ENCODE results near the gene INTS4.
"Not testable (repeated sequence)": the region's sequence is repeated elsewhere in the genome, so short reads cannot be mapped to it uniquely, and the experiment has no call there.

Gene INTS4

DNA sequence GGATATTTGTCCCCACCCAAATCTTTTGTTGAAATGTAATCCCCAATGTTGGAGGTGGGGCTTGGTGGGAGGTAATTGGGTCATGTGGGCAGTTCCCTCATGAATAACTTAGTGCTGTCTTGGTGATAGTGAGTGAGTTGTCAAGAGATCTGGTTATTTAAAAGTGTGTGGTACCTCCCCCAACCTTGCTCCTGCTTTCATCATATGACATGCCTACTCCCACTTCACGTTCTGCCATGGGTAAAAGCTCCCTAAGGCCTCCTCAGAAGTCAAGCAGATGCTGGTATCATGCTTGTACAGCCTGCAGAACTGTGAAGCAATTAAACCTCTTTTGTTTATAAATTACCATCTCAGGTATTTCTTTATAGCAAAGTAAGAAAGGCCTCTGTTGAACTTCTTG lies 143.0 kb downstream of the INTS4 start:
- H3K79me2 ChIP-seq (ENCODE audit: insufficient read depth, low read length) = no peaks in the 10 kb centered on the region
- no peaks in the 10 kb centered on the region for H3K27me3 ChIP-seq (ENCODE audit: insufficient read depth, low read length, poor library complexity, severe bottlenecking)
- H3K4me3 ChIP-seq (ENCODE audit: low read length, poor library complexity, severe bottlenecking) = no peak overlapping the region
- H2AFZ ChIP-seq (ENCODE audit: low read length) = no peak overlapping the region
- H4K20me1 ChIP-seq (ENCODE audit: insufficient read depth, low read length, poor library complexity, severe bottlenecking) = no peaks in the 10 kb centered on the region
- peaks cover under 1% of the 10 kb centered on the region; the same call in 1 of the 2 replicates for H3K36me3 ChIP-seq (ENCODE audit: insufficient read depth, low read length)
- no peaks in the 10 kb centered on the region for H3K9me2 ChIP-seq (replicated peaks; ENCODE audit: low read depth, low read length)
- no peak overlapping the region for H3K4me2 ChIP-seq (ENCODE audit: low read depth, low read length, poor library complexity, severe bottlenecking)
- no peak overlapping the region for H3K9ac ChIP-seq (ENCODE audit: low read depth, low read length, poor library complexity, severe bottlenecking)
- no peak for TF ChIP-seq EZH2phosphoT487 (IDR thresholded peaks at IDR 0.05; ENCODE audit: borderline replicate concordance)
- TF ChIP-seq, protein P1, sequence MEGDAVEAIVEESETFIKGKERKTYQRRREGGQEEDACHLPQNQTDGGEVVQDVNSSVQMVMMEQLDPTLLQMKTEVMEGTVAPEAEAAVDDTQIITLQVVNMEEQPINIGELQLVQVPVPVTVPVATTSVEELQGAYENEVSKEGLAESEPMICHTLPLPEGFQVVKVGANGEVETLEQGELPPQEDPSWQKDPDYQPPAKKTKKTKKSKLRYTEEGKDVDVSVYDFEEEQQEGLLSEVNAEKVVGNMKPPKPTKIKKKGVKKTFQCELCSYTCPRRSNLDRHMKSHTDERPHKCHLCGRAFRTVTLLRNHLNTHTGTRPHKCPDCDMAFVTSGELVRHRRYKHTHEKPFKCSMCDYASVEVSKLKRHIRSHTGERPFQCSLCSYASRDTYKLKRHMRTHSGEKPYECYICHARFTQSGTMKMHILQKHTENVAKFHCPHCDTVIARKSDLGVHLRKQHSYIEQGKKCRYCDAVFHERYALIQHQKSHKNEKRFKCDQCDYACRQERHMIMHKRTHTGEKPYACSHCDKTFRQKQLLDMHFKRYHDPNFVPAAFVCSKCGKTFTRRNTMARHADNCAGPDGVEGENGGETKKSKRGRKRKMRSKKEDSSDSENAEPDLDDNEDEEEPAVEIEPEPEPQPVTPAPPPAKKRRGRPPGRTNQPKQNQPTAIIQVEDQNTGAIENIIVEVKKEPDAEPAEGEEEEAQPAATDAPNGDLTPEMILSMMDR (conservative IDR thresholded peaks at IDR 0.05; ENCODE audit: low read length) = no peak
- H3K9me3 ChIP-seq (ENCODE audit: insufficient read depth, low read depth, low read length) = peaks cover 20% of the 10 kb centered on the region; the same call in 1 of the 2 replicates
- H3K4me1 ChIP-seq (ENCODE audit: insufficient read depth, low read length, poor library complexity, severe bottlenecking) = no peaks in the 10 kb centered on the region
- H3F3A ChIP-seq (ENCODE audit: low read depth) = no peaks in the 10 kb centered on the region

DNA sequence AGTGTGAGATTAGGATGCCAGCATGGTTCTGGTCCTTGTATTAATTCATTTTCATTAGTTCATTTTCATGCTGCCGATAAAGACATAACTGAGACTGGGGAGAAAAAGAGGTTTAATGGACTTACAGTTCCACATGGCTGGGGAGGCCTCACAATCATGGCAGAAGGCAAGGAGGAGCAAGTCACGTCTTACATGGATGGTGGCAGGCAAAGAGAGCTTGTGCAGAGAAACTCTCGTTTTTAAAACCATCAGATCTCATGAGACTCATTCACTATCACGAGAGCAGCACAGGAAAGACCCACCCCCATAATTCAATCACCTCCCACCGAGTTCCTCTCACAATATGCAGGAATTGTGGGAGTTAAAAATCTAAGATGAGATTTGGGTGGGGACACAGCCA lies 150.8 kb downstream of the INTS4 start:
- H3K79me2 ChIP-seq (ENCODE audit: insufficient read depth, low read length); H3K9me2 ChIP-seq (replicated peaks; ENCODE audit: low read depth, low read length); H4K20me1 ChIP-seq (ENCODE audit: insufficient read depth, low read length, poor library complexity, severe bottlenecking); H3K9me3 ChIP-seq (ENCODE audit: insufficient read depth, low read depth, low read length); H3F3A ChIP-seq (ENCODE audit: low read depth); H3K9ac ChIP-seq (ENCODE audit: low read depth, low read length, poor library complexity, severe bottlenecking); H3K4me1 ChIP-seq (ENCODE audit: insufficient read depth, low read length, poor library complexity, severe bottlenecking); H3K27me3 ChIP-seq (ENCODE audit: insufficient read depth, low read length, poor library complexity, severe bottlenecking); H3K36me3 ChIP-seq (ENCODE audit: insufficient read depth, low read length); H2AFZ ChIP-seq (ENCODE audit: low read length); H3K4me3 ChIP-seq (ENCODE audit: low read length, poor library complexity, severe bottlenecking); H3K4me2 ChIP-seq (ENCODE audit: low read depth, low read length, poor library complexity, severe bottlenecking): not testable (repeated sequence)

DNA sequence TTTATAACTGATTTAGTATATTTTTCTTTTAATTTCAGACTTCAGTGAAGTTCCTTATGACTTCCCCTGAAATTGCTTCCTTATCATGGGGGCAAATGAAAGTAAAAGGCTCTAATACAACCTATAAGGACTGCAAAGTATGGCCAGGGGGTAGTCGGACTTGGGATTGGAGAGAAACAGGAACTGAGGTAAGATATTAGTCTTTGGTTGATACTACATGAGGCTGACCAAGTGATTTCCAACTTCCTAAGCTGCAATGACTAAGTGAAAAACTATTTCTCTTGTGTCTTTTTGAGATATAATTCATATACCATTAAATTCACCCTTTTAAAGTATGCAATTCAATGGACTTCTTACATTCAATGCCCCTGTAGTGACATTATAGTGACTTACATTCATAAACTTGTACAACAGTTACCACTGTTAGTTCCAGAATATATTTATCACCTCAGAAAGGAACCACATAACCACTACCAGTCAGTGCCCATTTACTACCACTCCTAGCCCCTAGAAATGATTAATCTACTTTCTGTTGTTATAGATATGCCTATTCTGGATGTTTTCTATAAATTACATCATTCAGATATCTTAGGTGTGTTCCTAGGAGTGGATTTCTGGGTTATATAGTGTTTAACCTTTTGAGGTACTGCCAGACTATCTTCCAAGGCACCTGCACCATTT lies 151.9 kb downstream of the INTS4 start:
- Histone ChIP-seq H3K4me3 (ENCODE audit: low read length, poor library complexity, severe bottlenecking) (no peak overlapping the region), H3F3A (ENCODE audit: low read depth) (no peaks in the 10 kb centered on the region), H4K20me1 (ENCODE audit: insufficient read depth, low read length, poor library complexity, severe bottlenecking) (no peaks in the 10 kb centered on the region), H3K9ac (ENCODE audit: low read depth, low read length, poor library complexity, severe bottlenecking) (no peak overlapping the region), H3K79me2 (ENCODE audit: insufficient read depth, low read length) (no peaks in the 10 kb centered on the region), H3K9me3 (ENCODE audit: insufficient read depth, low read depth, low read length) (no peaks in the 10 kb centered on the region), H2AFZ (ENCODE audit: low read length) (no peak overlapping the region), H3K4me2 (ENCODE audit: low read depth, low read length, poor library complexity, severe bottlenecking) (no peak overlapping the region), H3K36me3 (ENCODE audit: insufficient read depth, low read length) (no peaks in the 10 kb centered on the region), H3K27me3 (ENCODE audit: insufficient read depth, low read length, poor library complexity, severe bottlenecking) (no peaks in the 10 kb centered on the region), H3K4me1 (ENCODE audit: insufficient read depth, low read length, poor library complexity, severe bottlenecking) (no peaks in the 10 kb centered on the region), H3K9me2 (replicated peaks; ENCODE audit: low read depth, low read length) (no peaks in the 10 kb centered on the region)
- TF ChIP-seq, protein P1 (conservative IDR thresholded peaks at IDR 0.05; ENCODE audit: low read length) = no peak
- TF ChIP-seq EZH2phosphoT487 (IDR thresholded peaks at IDR 0.05; ENCODE audit: borderline replicate concordance) = no peak

DNA sequence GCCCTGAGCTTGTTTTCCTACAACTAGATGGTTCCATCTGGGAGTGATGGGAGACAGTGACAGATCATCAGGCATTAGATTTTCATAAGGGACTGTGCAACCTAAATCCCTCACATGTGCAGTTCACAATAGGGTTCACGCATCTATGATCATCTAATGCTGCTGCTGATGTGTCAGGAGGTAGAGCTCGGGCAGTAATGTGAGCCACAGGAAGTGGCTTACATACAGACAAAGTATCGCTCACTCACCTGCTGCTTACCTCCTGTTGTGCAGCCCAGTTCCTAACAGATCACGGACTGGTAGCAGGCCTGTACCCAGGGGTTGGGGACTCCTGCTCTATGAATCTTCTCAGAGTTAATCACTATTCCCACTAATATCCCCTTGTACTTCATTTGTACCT lies 161.2 kb downstream of the INTS4 start:
- no peaks in the 10 kb centered on the region for H3K79me2 ChIP-seq (ENCODE audit: insufficient read depth, low read length)
- H2AFZ ChIP-seq (ENCODE audit: low read length) = no peak overlapping the region
- H3K36me3 ChIP-seq (ENCODE audit: insufficient read depth, low read length) = no peaks in the 10 kb centered on the region
- no peaks in the 10 kb centered on the region for H4K20me1 ChIP-seq (ENCODE audit: insufficient read depth, low read length, poor library complexity, severe bottlenecking)
- no peaks in the 10 kb centered on the region for H3K9me2 ChIP-seq (replicated peaks; ENCODE audit: low read depth, low read length)
- H3K4me1 ChIP-seq (ENCODE audit: insufficient read depth, low read length, poor library complexity, severe bottlenecking) = no peaks in the 10 kb centered on the region
- H3F3A ChIP-seq (ENCODE audit: low read depth) = no peaks in the 10 kb centered on the region
- no peak overlapping the region for H3K4me2 ChIP-seq (ENCODE audit: low read depth, low read length, poor library complexity, severe bottlenecking)
- no peak overlapping the region for H3K9ac ChIP-seq (ENCODE audit: low read depth, low read length, poor library complexity, severe bottlenecking)
- no peak for TF ChIP-seq EZH2phosphoT487 (IDR thresholded peaks at IDR 0.05; ENCODE audit: borderline replicate concordance)
- TF ChIP-seq, protein P1 (conservative IDR thresholded peaks at IDR 0.05; ENCODE audit: low read length) = no peak
- no peaks in the 10 kb centered on the region for H3K27me3 ChIP-seq (ENCODE audit: insufficient read depth, low read length, poor library complexity, severe bottlenecking)
- no peaks in the 10 kb centered on the region for H3K9me3 ChIP-seq (ENCODE audit: insufficient read depth, low read depth, low read length)
- H3K4me3 ChIP-seq (ENCODE audit: low read length, poor library complexity, severe bottlenecking) = no peak overlapping the region

All from Loucy (cell line).